H9 (cell line): Measurements from ENCODE around the gene DOK5. TPM values are rescaled to one million over a fixed set of nuclear protein-coding genes. Genes with fewer than 3 reads are reported as not detected.

Experiments
- DNase-seq: peaks from one replicate; pipeline ENCODE4 v3.0.0-alpha.2; 2017
- H2AFZ ChIP-seq: one replicate; pipeline ENCODE4 v1.6.1; 2013; ENCODE audit warnings: mild to moderate bottlenecking, low read length, control low read depth, moderate library complexity
- H2AK5ac ChIP-seq: 2 replicates; pipeline ENCODE4 v1.6.1; 2013; ENCODE audit warnings: low read length, control low read depth, mixed read lengths; ENCODE audit not compliant: insufficient read length
- H2BK120ac ChIP-seq: one replicate; pipeline ENCODE4 v1.6.1; 2013; ENCODE audit warnings: low read depth, mild to moderate bottlenecking, low read length, control low read depth, inconsistent platforms; ENCODE audit not compliant: poor library complexity, severe bottlenecking
- H2BK12ac ChIP-seq: 2 replicates; pipeline ENCODE4 v1.6.1; 2013; ENCODE audit warnings: low read length, control low read depth, mixed read lengths, low read depth; ENCODE audit not compliant: insufficient read length
- H2BK15ac ChIP-seq: 2 replicates; pipeline ENCODE4 v1.6.1; 2013; ENCODE audit warnings: low read depth, low read length, control low read depth
- H2BK20ac ChIP-seq: one replicate; pipeline ENCODE4 v1.6.1; 2013; ENCODE audit warnings: low read depth, mild to moderate bottlenecking, low read length, control low read depth, inconsistent platforms; ENCODE audit not compliant: poor library complexity, severe bottlenecking
- H2BK5ac ChIP-seq: 2 replicates; pipeline ENCODE4 v1.6.1; 2013; ENCODE audit warnings: low read length, control low read depth, mixed read lengths; ENCODE audit not compliant: insufficient read length
- H3K14ac ChIP-seq: 2 replicates; pipeline ENCODE4 v1.6.1; 2013; ENCODE audit warnings: low read length, control low read depth; ENCODE audit not compliant: insufficient read depth
- H3K18ac ChIP-seq: 2 replicates; pipeline ENCODE4 v1.6.1; 2013; ENCODE audit warnings: low read depth, mild to moderate bottlenecking, mixed read lengths, low read length, control low read depth; ENCODE audit not compliant: insufficient read length
- H3K23ac ChIP-seq: 2 replicates; pipeline ENCODE4 v1.6.1; 2013; ENCODE audit warnings: low read length, control low read depth, mixed read lengths, low read depth; ENCODE audit not compliant: insufficient read length
- H3K23me2 ChIP-seq: 2 replicates; pipeline ENCODE4 v1.6.1; 2013; ENCODE audit warnings: low read depth, mild to moderate bottlenecking, mixed read lengths, low read length, control low read depth; ENCODE audit not compliant: insufficient read length, poor library complexity, severe bottlenecking
- H3K27ac ChIP-seq: 2 replicates; pipeline ENCODE4 v1.5.1; 2013; ENCODE audit warnings: low read length, control low read depth, mixed read lengths, low read depth; ENCODE audit not compliant: insufficient read length
- H3K27me3 ChIP-seq: 2 replicates; pipeline ENCODE4 v1.6.1; 2013; ENCODE audit warnings: low read length, control low read depth, inconsistent platforms; ENCODE audit not compliant: insufficient read depth
- H3K4ac ChIP-seq: 2 replicates; pipeline ENCODE4 v1.6.1; 2013; ENCODE audit warnings: low read depth, mild to moderate bottlenecking, control low read depth, inconsistent platforms, low read length, moderate library complexity
- H3K4me1 ChIP-seq: 2 replicates; pipeline ENCODE4 v1.6.1; 2013; ENCODE audit warnings: low read length, control low read depth, inconsistent platforms; ENCODE audit not compliant: insufficient read depth
- H3K4me2 ChIP-seq: 2 replicates; pipeline ENCODE4 v1.6.1; 2013; ENCODE audit warnings: low read length, control low read depth, mixed read lengths; ENCODE audit not compliant: insufficient read length, insufficient read depth
- H3K56ac ChIP-seq: 2 replicates; pipeline ENCODE4 v1.6.1; 2013; ENCODE audit warnings: low read depth, mild to moderate bottlenecking, mixed read lengths, low read length, control low read depth; ENCODE audit not compliant: insufficient read length
- H3K79me1 ChIP-seq: 2 replicates; pipeline ENCODE4 v1.6.1; 2013; ENCODE audit warnings: low read depth, mild to moderate bottlenecking, moderate library complexity, low read length, control low read depth, inconsistent platforms; ENCODE audit not compliant: insufficient read depth, poor library complexity, severe bottlenecking
- H3K79me2 ChIP-seq: 2 replicates; pipeline ENCODE4 v1.6.1; 2013; ENCODE audit warnings: low read length, control low read depth, inconsistent platforms; ENCODE audit not compliant: insufficient read depth
- H3K9ac ChIP-seq: 2 replicates; pipeline ENCODE4 v1.6.1; 2013; ENCODE audit warnings: low read length, control low read depth, mixed read lengths; ENCODE audit not compliant: insufficient read length; ENCODE audit errors: extremely low read depth
- H3K9me3 ChIP-seq: one replicate; pipeline ENCODE4 v1.6.1; 2013; ENCODE audit warnings: low read depth, low read length, inconsistent platforms; ENCODE audit not compliant: control insufficient read depth
- H3T11ph ChIP-seq: one replicate; pipeline ENCODE4 v1.6.1; 2013; ENCODE audit warnings: mild to moderate bottlenecking, low read length, control low read depth, inconsistent platforms
- H4K20me1 ChIP-seq: one replicate; pipeline ENCODE4 v1.6.1; 2013; ENCODE audit not compliant: control insufficient read depth, insufficient read length, insufficient read depth
- H4K5ac ChIP-seq: 2 replicates; pipeline ENCODE4 v1.6.1; 2013; ENCODE audit warnings: low read depth, mild to moderate bottlenecking, mixed read lengths, low read length, control low read depth; ENCODE audit not compliant: insufficient read length
- H4K8ac ChIP-seq: replicated peaks from 2 replicates; pipeline ENCODE4 v1.6.1; 2013; ENCODE audit warnings: low read length, control low read depth, mixed read lengths, low read depth; ENCODE audit not compliant: insufficient read length
- H4K91ac ChIP-seq: 2 replicates; pipeline ENCODE4 v1.6.1; 2013; ENCODE audit warnings: low read depth, mild to moderate bottlenecking, moderate library complexity, mixed read lengths, low read length, control low read depth; ENCODE audit not compliant: insufficient read length
- H3K27ac Mint-ChIP-seq, 3 experiments: 2 replicates in 2 of 3; 3 replicates in 1 of 3; pipeline ENCODE4 v1.8.0; 2020 to 2021; ENCODE audit warnings: mixed read lengths in 3 of 3, mild to moderate bottlenecking in 1 of 3, moderate library complexity in 1 of 3
- H3K27me3 Mint-ChIP-seq: 2 replicates; pipeline ENCODE4 v1.8.0; 2021; ENCODE audit warnings: low read depth, mild to moderate bottlenecking, moderate library complexity, mixed read lengths
- H3K36me3 Mint-ChIP-seq, 3 experiments: 2 replicates in 2 of 3; 3 replicates in 1 of 3; pipeline ENCODE4 v1.8.0; 2020 to 2021; ENCODE audit warnings: low read depth in 3 of 3, mixed read lengths in 3 of 3; ENCODE audit not compliant: insufficient read depth in 1 of 3
- H3K4me1 Mint-ChIP-seq, 2 experiments: 2 replicates each; pipeline ENCODE4 v1.8.0; 2020; ENCODE audit warnings: mixed read lengths in 2 of 2
- H3K4me3 Mint-ChIP-seq, 2 experiments: 2 replicates in 1 of 2; 3 replicates in 1 of 2; pipeline ENCODE4 v1.8.0; 2020 to 2021; ENCODE audit warnings: mild to moderate bottlenecking in 2 of 2, mixed read lengths in 2 of 2, moderate library complexity in 1 of 2
- H3K9me3 Mint-ChIP-seq, 2 experiments: 2 replicates in 1 of 2; 3 replicates in 1 of 2; pipeline ENCODE4 v1.8.0; 2020; ENCODE audit warnings: mild to moderate bottlenecking in 2 of 2, mixed read lengths in 2 of 2, moderate library complexity in 1 of 2
- WGBS: extraction: QIAGEN DNeasy Blood & Tissue Kit; methylation state at CpG from one replicate; pipeline ENCODE4 v1.1.7; 2013; ENCODE audit warnings: missing lambda C conversion rate, low lambda C conversion rate, mixed read lengths; ENCODE audit not compliant: insufficient read length; ENCODE audit errors: extremely low coverage; 5-methylcytosine and 5-hydroxymethylcytosine counted together
- total RNA-seq: library from RNA; stranded (reverse); gene quantifications from 2 replicates; pipeline ENCODE4 v1.2.1, GENCODE V29; 2021
- TF ChIP-seq, protein P1 (sequence below): fragments of 200-600 bp; sonication (generic); conservative IDR thresholded peaks from 3 replicates; pipeline ENCODE4 v1.8.0; 2021; ENCODE audit warnings: antibody characterized with exemption, mild to moderate bottlenecking

Gene DOK5
- total RNA-seq, 1 experiment from 2014 or later, result 4.5 TPM

DNA sequence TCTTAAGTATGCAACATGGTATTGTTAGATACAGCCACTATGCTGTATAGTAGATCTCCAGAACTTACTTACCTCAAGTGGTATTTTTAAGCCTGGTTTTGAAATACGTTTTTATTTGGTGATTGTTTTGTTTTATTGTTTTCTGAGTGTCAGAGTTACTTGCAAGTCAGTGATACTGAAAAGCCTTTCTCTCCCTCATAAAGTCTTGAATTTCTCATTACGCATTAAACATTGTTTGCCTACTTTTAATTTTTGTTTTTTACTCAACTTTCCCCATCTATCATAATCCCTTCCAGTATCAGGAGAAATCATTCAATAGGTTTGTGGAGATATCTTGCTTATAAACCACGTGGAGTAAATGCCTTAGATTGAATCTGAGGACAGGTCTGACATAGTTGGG lies 214.9 kb downstream of the DOK5 start:
- Histone ChIP-seq H3K79me2 (no peaks in the 10 kb centered on the region), H3K9ac (no peak overlapping the region), H2BK120ac (no peak overlapping the region), H3K4ac (no peak overlapping the region), H2BK15ac (no peak overlapping the region), H3K4me2 (no peak overlapping the region), H3K9me3 (no peaks in the 10 kb centered on the region), H2AK5ac (no peak overlapping the region), H3K79me1 (no peaks in the 10 kb centered on the region), H4K8ac (no peak overlapping the region), H3K27me3 (no peaks in the 10 kb centered on the region), H3K23me2 (no peaks in the 10 kb centered on the region), H2BK5ac (no peak overlapping the region), H3T11ph (no peak overlapping the region), H2BK12ac (no peak overlapping the region), H2BK20ac (no peak overlapping the region), H3K14ac (no peak overlapping the region), H3K56ac (no peak overlapping the region), H3K4me1 (no peaks in the 10 kb centered on the region), H3K27ac (no peak overlapping the region), H3K23ac (no peak overlapping the region), H3K18ac (no peak overlapping the region), H2AFZ (no peak overlapping the region), H4K5ac (no peak overlapping the region), H4K20me1 (no peaks in the 10 kb centered on the region), H4K91ac (no peak overlapping the region)
- Mint-ChIP-seq H3K4me1 (peaks cover 4 to 7% of the 10 kb centered on the region in 2 experiments; a peak in 3 of 4 replicates), H3K27ac (no peak overlapping the region), H3K4me3 (no peak overlapping the region), H3K9me3 (peaks cover 4 to 6% of the 10 kb centered on the region in 2 experiments; a peak in 4 of 5 replicates), H3K36me3 (peaks cover 0 to 6% (median 0%) of the 10 kb centered on the region in 3 experiments; a peak in 1 of 7 replicates), H3K27me3 (no peaks in the 10 kb centered on the region; the same call in 1 of the 2 replicates)
- TF ChIP-seq, protein P1, sequence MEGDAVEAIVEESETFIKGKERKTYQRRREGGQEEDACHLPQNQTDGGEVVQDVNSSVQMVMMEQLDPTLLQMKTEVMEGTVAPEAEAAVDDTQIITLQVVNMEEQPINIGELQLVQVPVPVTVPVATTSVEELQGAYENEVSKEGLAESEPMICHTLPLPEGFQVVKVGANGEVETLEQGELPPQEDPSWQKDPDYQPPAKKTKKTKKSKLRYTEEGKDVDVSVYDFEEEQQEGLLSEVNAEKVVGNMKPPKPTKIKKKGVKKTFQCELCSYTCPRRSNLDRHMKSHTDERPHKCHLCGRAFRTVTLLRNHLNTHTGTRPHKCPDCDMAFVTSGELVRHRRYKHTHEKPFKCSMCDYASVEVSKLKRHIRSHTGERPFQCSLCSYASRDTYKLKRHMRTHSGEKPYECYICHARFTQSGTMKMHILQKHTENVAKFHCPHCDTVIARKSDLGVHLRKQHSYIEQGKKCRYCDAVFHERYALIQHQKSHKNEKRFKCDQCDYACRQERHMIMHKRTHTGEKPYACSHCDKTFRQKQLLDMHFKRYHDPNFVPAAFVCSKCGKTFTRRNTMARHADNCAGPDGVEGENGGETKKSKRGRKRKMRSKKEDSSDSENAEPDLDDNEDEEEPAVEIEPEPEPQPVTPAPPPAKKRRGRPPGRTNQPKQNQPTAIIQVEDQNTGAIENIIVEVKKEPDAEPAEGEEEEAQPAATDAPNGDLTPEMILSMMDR, result no peak
- no CpG with 5 or more reads among the region's 3 CpGs for WGBS
- no peak for DNase-seq
